NCI-H2227 (cell line): Measurements from ENCODE around the gene PLCB3.

ENCODE experiments used
- DNase-seq: peaks from one replicate; lab custom pipeline; 2025; ENCODE audit not compliant: unreplicated experiment; lab: John Stamatoyannopoulos, UW

The PLCB3 gene

DNA sequence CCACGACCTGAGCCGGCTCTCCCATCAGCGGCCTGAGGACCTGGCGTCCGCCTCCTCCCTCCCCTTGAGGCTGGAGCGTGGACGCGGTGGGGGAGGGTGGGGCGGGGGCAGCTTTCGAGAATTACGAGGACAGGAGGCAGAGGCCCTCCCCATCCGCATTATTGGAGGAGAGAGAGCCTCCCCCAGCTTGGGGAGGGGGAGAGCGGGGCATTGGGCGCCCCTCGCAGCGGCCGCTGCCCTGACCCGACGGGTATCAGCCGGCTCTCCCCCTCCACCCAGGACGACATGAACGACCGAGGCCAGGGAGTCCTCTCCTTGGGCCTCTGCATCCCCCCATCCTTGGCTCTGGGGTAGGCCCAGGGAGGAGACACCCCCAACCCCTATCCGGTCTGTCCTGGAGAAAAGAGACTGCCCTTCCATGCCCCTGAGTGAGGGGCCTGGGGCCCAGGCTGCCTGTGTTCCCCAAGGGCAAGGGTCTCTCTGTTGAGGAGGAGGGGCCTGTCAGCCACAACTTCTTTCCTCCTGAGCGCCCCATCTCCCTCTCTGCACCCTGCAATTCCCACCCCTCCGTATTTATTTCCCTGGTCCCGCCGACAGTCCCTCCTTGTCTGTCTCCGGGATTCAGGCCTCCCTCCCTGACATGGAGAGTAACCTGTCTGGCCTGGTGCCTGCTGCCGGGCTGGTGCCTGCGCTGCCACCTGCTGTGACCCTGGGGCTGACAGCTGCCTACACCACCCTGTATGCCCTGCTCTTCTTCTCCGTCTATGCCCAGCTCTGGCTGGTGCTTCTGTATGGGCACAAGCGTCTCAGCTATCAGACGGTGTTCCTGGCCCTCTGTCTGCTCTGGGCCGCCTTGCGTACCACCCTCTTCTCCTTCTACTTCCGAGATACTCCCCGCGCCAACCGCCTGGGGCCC is 34.8 kb downstream of the PLCB3 start:
- DNase-seq, result no peak

- no peak for DNase-seq
Observed at GRCh38 chr11:64286801-64287159, 35.5 kb downstream of the PLCB3 start.

- no peak for DNase-seq
Observed at GRCh38 chr11:64287676-64288352, 36.5 kb downstream of the PLCB3 start.

- no peak for DNase-seq
Observed at GRCh38 chr11:64288353-64288750, 37.0 kb downstream of the PLCB3 start.

- no peak for DNase-seq
Observed at GRCh38 chr11:64289002-64289564, 37.8 kb downstream of the PLCB3 start.

DNA sequence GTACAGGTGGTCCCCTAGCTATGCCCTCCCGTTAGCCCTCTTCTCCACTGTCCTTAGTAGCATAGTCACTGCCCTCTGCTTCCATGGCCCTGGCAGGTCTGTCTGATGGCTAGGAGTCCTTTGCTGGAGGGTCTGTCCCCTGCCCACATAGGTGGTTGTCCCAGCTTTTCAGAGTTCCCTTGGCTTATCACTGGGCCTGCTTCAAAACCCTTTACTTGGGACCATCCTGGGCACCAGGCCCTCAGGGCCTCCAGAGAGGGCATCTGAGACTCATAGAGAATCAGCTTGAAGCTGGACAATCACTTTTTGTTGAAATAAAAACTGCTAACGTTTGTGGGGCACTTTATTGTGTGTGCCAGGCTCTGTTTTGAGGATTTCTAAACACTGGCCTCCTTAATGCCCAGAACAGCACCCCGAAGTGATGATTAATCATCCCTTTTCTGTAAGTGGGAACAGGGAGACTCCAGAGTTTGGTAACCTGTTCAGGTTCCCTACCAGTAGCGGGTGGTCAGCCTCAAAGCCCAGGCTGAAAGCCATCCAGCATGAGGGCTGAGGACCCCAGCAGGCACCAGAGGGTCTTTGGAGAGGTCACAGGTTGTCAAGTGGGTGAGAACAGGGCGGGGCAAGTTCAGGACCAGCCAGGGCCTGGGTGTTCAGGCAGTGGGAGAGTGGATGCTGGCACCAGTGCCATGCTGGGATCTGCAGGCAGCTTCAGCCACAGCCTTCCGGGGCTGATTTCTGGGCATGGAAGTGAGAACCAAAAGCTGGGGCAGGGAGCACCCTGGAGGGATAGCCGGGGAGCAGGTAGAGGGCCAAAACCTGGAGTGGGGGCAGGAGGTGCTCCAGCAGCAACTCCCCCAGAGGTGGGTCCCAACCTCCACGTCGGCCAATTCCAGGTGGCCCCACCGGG is 39.3 kb downstream of the PLCB3 start:
- DNase-seq, result no peak

DNA sequence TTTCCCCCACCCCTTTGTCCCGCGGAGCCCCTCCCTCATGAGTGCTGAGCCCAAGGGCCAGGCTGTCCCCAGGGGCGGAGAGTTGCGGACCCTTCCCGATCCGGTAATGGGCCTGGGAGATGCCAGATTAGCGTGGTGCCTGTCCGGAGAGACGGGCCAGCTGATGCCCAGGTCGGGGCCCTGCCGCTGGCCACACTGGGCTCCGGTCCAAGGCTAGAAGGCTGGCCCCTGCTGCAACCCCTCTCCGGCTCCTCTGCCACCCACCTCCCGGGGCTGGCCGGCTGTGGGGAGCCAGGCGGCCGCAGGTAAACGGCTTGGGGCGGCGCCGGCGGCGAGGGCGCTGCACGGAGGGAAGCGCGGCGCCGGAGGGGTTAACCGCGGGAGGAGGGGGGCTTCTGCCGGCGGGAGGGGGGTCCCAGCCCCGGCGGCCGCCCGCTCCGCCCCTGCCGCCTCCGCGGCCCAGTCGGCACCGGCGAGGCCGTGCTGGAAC is 40.0 kb downstream of the PLCB3 start, which contains the start of gene KCNK4:
KCNK4 (plus strand) TSS at position 41 of the 490 bp plus-strand sequence. CDS start 1,717 bp downstream, outside the sequence.
- DNase-seq, result no peak

GRCh38 chr11:64291752-64292459 is 40.6 kb downstream of the PLCB3 start:
- DNase-seq, result no peak

GRCh38 chr11:64292460-64293254 is 41.3 kb downstream of the PLCB3 start:
- DNase-seq, result no peak

- DNase-seq, result no peak
Observed at GRCh38 chr11:64294774-64295173, 43.4 kb downstream of the PLCB3 start.

DNA sequence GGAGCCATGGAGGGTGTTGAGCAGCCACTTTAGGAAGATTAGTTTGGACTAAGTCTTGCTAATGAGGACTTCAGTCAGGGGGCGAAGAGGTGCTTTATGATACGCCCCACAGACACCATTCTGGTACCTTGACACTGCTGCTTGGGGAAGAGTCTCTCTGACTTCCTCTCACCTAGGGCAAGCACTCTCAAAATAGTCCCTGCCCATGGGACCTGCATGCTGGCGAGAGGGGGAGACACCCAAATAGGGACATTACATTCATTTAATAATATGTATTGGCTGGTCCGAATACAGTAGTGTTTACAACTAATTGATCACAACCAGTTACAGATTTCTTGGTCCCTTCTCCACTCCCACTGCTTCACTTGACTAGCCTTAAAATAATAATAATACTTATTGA is 44.4 kb downstream of the PLCB3 start:
- DNase-seq, result no peak

DNA sequence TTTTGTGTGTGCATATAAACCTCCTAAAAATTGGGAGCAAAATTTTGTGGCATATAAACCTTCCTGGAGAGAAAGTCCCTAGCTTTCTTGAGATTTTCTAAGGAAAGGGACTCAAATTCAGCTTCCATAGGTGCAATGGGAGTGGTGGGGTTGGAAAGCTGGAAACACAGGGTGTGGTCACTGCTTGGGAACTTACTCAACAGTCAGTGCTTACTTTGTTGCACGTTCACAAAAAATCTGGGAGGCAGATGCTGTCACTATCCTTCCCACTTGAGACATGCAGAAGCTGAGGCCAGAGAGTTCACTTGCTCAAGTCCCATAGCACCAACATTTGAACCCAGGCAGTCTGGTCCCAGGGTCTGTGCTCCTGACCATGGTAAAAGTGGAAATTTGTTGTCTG is 44.9 kb downstream of the PLCB3 start:
- DNase-seq, result no peak

- no peak for DNase-seq
Observed at GRCh38 chr11:64296830-64297698, 45.7 kb downstream of the PLCB3 start.

DNA sequence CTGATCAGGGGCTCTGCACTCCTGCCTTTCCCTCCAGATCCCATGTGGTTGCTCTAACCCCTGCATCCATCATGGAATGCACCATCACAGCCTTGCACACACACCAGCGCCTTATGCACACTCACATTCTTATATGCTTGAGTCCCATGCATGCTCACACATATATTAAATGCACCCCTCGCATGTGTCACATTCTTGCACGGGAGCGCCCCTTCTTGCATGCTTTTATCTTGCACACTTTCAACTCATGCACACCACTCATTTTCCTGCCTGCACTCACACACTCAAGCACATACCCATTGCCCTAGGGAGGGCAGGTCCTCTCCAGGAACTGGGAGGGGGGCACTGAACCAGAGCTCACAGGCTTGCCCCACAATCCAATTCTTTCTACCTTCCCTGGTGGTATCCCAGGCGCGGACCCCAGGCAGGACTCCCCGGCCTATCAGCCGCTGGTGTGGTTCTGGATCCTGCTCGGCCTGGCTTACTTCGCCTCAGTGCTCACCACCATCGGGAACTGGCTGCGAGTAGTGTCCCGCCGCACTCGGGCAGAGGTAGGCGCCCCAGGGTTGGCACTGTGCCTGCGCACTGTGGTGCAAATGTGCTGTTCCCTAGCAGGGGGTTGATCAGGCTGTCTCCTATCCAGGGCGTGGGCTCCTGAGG is 46.5 kb downstream of the PLCB3 start:
- DNase-seq, result no peak

GRCh38 chr11:64298966-64299846 is 47.9 kb downstream of the PLCB3 start:
- no peak for DNase-seq

GRCh38 chr11:64299847-64300648 is 48.7 kb downstream of the PLCB3 start, which contains the start of gene CATSPERZ:
Gene CATSPERZ (plus strand): TSS chr11:64300358. CDS start chr11:64300411, 53 bp downstream.
- DNase-seq, result no peak
